Bone marrow (tissue), 2 donors: ENCODE results near the gene ATRN.

ENCODE experiments used
- DNase-seq, 2 donors: peaks; one replicate each; lab custom pipeline; 2025; lab: John Stamatoyannopoulos, UW

The ATRN gene

DNA sequence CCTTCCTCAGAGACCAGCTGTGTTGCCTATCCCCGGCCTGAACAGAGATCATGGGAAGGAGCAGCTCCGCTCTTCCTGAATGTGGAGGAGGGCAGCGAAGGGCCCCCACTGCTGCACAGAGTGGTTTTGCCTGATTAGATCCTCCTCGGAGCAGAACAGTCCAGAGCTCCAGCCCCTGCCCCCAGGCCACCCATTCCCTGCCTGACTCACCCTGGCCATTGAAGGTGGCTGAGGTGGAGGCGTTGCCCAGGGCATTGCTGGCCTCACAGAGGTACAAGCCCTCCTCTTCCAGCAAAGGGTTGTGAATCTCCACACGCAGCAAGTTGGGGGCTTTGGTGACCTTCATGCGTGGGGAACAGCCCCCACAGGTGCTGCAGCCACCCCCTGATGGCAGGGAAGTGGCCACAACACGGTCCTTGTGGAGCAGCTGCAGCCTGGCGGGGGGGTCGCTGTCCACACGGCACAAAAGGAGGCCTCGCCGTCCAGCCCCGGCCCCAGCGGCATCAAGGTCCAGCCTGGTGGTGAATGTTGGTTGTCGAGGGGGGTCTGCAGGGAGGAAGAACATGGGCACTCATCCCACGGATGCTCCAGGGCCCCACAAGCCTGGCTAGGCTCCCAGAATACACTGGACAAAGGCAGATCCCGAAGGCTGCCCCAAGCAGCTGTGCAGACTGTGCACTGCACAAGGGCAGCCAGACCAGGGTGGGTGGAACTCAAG, 226.9 kb downstream of the ATRN start:
- no peak for DNase-seq

- DNase-seq, result no peak
These were observed 227.8 kb downstream of the ATRN start for GRCh38 chr20:3698591-3699001.

DNA sequence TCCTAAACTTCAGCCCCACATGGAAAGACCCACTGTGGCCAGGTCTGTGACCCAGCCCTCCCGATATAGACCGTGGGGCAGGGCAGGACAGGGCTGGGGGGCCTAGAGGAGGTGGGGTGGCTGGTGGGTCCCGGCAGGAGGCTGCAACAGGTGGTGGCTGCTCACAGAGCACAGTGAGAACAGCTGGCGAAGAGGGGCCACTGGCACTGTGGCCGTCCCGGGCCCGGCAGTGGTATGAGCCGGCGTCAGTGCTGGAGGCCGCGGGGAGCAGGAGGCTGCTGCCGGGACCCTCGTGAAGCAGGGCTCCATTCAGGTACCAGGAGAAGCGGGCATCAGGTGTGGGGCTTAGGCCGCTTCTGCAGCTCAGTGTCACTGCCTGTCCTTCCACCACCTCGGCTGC, 228.2 kb downstream of the ATRN start:
- no peak for DNase-seq
